IMR-90 (cell line): Measurements from ENCODE around the gene ABHD5. TPM values are rescaled to one million over a fixed set of nuclear protein-coding genes. Genes with fewer than 3 reads are reported as not detected.

Source experiments
- ATAC-seq: fragments of 200-7000 bp; cut with Tn5 transposase; 2 replicates; pipeline ENCODE4 v1.9.1; 2020; ENCODE audit warnings: low read depth, mild to moderate bottlenecking, moderate library complexity
- BruUV-seq: library from RNA; stranded (reverse); fragments of 400-500 nt; replicated peaks from 2 replicates; lab custom pipeline; 2021; lab: Mats Ljungman, UMichigan
- CTCF ChIA-PET: fragments of 300-600 bp; formaldehyde crosslinking; extraction: SDS; loops from one replicate; lab custom pipeline; 2021; ENCODE audit warnings: antibody characterized with exemption; lab: Yijun Ruan, JAX
- POLR2A ChIA-PET: fragments of 300-600 bp; sonication (Branson Sonifier 250); formaldehyde crosslinking; loops from one replicate; lab custom pipeline; 2022; ENCODE audit warnings: antibody characterized with exemption; ENCODE audit not compliant: unreplicated experiment; lab: Charles Lee
- DNase-seq: peaks from one replicate; pipeline ENCODE4 v3.0.0; 2013
- H2AFZ ChIP-seq: replicated peaks from 2 replicates; pipeline ENCODE3; 2013; ENCODE audit warnings: low read length, mild to moderate bottlenecking; ENCODE audit not compliant: poor library complexity
- H2AK5ac ChIP-seq: 2 replicates; pipeline ENCODE4 v1.6.1; 2013; ENCODE audit warnings: low read depth, low read length, inconsistent platforms
- H2AK9ac ChIP-seq: replicated peaks from 2 replicates; pipeline ENCODE3; 2013; ENCODE audit warnings: mild to moderate bottlenecking, low read depth, low read length, moderate library complexity; ENCODE audit not compliant: poor library complexity
- H2BK120ac ChIP-seq: 2 replicates; pipeline ENCODE4 v1.6.1; 2013; ENCODE audit warnings: low read depth, low read length, inconsistent platforms
- H2BK15ac ChIP-seq: 3 replicates; pipeline ENCODE4 v1.6.1; 2013; ENCODE audit warnings: low read depth, low read length, inconsistent platforms
- H2BK20ac ChIP-seq: 2 replicates; pipeline ENCODE4 v1.6.1; 2013; ENCODE audit warnings: low read depth, mild to moderate bottlenecking, inconsistent platforms, low read length, moderate library complexity
- H2BK5ac ChIP-seq: 2 replicates; pipeline ENCODE4 v1.6.1; 2013; ENCODE audit warnings: mild to moderate bottlenecking, low read depth, low read length, inconsistent platforms; ENCODE audit not compliant: poor library complexity, severe bottlenecking
- H3K14ac ChIP-seq: replicated peaks from 2 replicates; pipeline ENCODE4 v1.6.1; 2013; ENCODE audit warnings: low read depth, low read length, inconsistent platforms
- H3K18ac ChIP-seq: 2 replicates; pipeline ENCODE4 v1.6.1; 2013; ENCODE audit warnings: low read depth, low read length, control low read depth
- H3K23ac ChIP-seq: 2 replicates; pipeline ENCODE4 v1.6.1; 2013; ENCODE audit warnings: low read depth, low read length, inconsistent platforms
- H3K27ac ChIP-seq: 2 replicates; pipeline ENCODE4 v1.5.1; 2013; ENCODE audit warnings: mild to moderate bottlenecking, control low read depth, low read length; ENCODE audit not compliant: insufficient read depth
- H3K27me3 ChIP-seq: 2 replicates; pipeline ENCODE4 v1.6.1; 2013; ENCODE audit warnings: low read length; ENCODE audit not compliant: control insufficient read depth, insufficient read depth
- H3K36me3 ChIP-seq: 2 replicates; pipeline ENCODE4 v1.6.1; 2013; ENCODE audit warnings: low read length, mixed read lengths; ENCODE audit not compliant: control insufficient read depth, insufficient read depth
- H3K4ac ChIP-seq: 2 replicates; pipeline ENCODE4 v1.6.1; 2013; ENCODE audit warnings: low read depth, low read length, inconsistent platforms
- H3K4me1 ChIP-seq: 2 replicates; pipeline ENCODE4 v1.6.1; 2013; ENCODE audit warnings: low read length, mixed read lengths; ENCODE audit not compliant: control insufficient read depth, insufficient read depth
- H3K4me2 ChIP-seq: 2 replicates; pipeline ENCODE4 v1.6.1; 2013; ENCODE audit warnings: low read depth, mild to moderate bottlenecking, control low read depth, low read length, moderate library complexity
- H3K4me3 ChIP-seq: 2 replicates; pipeline ENCODE4 v1.5.1; 2013; ENCODE audit warnings: low read depth, mild to moderate bottlenecking, control low read depth, low read length, moderate library complexity; ENCODE audit not compliant: insufficient read depth
- H3K56ac ChIP-seq: 2 replicates; pipeline ENCODE4 v1.6.1; 2013; ENCODE audit warnings: low read length, inconsistent platforms; ENCODE audit not compliant: insufficient read depth; ENCODE audit errors: extremely low read depth
- H3K79me1 ChIP-seq, 2 experiments: 2 replicates each; pipeline ENCODE4 v1.6.1; 2013; ENCODE audit warnings: low read length in 2 of 2, inconsistent platforms in 1 of 2, low read depth in 1 of 2
- H3K9ac ChIP-seq: 2 replicates; pipeline ENCODE4 v1.6.1; 2013; ENCODE audit warnings: low read depth, low read length, control low read depth
- H3K9me1 ChIP-seq: 2 replicates; pipeline ENCODE4 v1.6.1; 2013; ENCODE audit warnings: low read length, inconsistent platforms; ENCODE audit not compliant: insufficient read depth
- H3K9me3 ChIP-seq: 2 replicates; pipeline ENCODE4 v1.6.1; 2013; ENCODE audit warnings: low read length; ENCODE audit not compliant: control insufficient read depth, insufficient read depth
- H4K20me1 ChIP-seq: 2 replicates; pipeline ENCODE4 v1.6.1; 2013; ENCODE audit warnings: low read length, inconsistent platforms; ENCODE audit not compliant: insufficient read depth
- H4K5ac ChIP-seq: 2 replicates; pipeline ENCODE4 v1.6.1; 2013; ENCODE audit warnings: mild to moderate bottlenecking, low read depth, low read length, control low read depth
- H4K8ac ChIP-seq, 2 experiments: 2 replicates each; pipeline ENCODE4 v1.6.1; 2013; ENCODE audit warnings: low read depth in 2 of 2, low read length in 2 of 2, control low read depth in 1 of 2, inconsistent platforms in 1 of 2
- H4K91ac ChIP-seq: 2 replicates; pipeline ENCODE4 v1.6.1; 2013; ENCODE audit warnings: low read depth, low read length, inconsistent platforms; ENCODE audit not compliant: insufficient read depth
- CEBPB ChIP-seq: IDR thresholded peaks from 2 replicates; pipeline ENCODE4 v1.6.1; 2012; ENCODE audit warnings: low read depth, low read length, improper control_type of control experiment
- MAZ ChIP-seq: IDR thresholded peaks from 2 replicates; pipeline ENCODE4 v1.6.1; 2012; ENCODE audit warnings: low read depth, mild to moderate bottlenecking, low read length, improper control_type of control experiment, moderate library complexity, borderline replicate concordance
- NFE2L2 ChIP-seq: fragments of 150-350 bp; IDR thresholded peaks from 2 replicates; pipeline ENCODE4 v1.6.1; 2016; ENCODE audit warnings: low read depth, mild to moderate bottlenecking, low read length
- RFX5 ChIP-seq: IDR thresholded peaks from 2 replicates; pipeline ENCODE4 v1.8.0; 2012; ENCODE audit warnings: low read depth, mild to moderate bottlenecking, low read length, moderate library complexity
- WGBS, 2 experiments: methylation state at CpG; one replicate each; pipeline versions ENCODE4 v1.1.5 to v1.1.7; 2013; ENCODE audit warnings: missing lambda C conversion rate in 2 of 2; ENCODE audit not compliant: insufficient read length in 1 of 2; ENCODE audit errors: extremely low coverage in 2 of 2; 5-methylcytosine and 5-hydroxymethylcytosine counted together
- dilution Hi-C: fragments of 300-500 bp; cut with HindIII; formaldehyde crosslinking; loops from one replicate; pipeline ENCODE4 v1.14.3; 2018; ENCODE audit warnings: low sequenced_read_pairs; ENCODE audit not compliant: unreplicated experiment
- in situ Hi-C: fragments of 300-500 bp; cut with MboI; formaldehyde crosslinking; loops from 3 replicates; pipeline ENCODE4 v1.14.3; 2019; ENCODE audit warnings: low sequenced_read_pairs, inconsistent platforms, mixed read lengths
- intact Hi-C: fragments of 100-400 bp; cut with micrococcal nuclease; formaldehyde crosslinking; loops from 2 replicates; pipeline ENCODE4 v1.10.0; 2022
- polyA plus RNA-seq, 3 experiments: library from polyadenylated mRNA; depleted of rRNA; stranded (reverse); fragments of >200 nt; gene quantifications; 2 replicates each; pipeline ENCODE4 v1.2.3, GENCODE V29; 2012; ENCODE audit warnings: low replicate concordance in 1 of 3
- total RNA-seq: library from RNA; depleted of rRNA; stranded (reverse); fragments of >200 nt; gene quantifications from 2 replicates; pipeline ENCODE4 v1.2.3, GENCODE V29; 2012
- TF ChIP-seq, protein P1 (sequence below): conservative IDR thresholded peaks from 2 replicates; pipeline ENCODE4 v1.5.1; 2012; ENCODE audit warnings: mild to moderate bottlenecking, low read depth, low read length, improper control_type of control experiment
- TF ChIP-seq, protein P2 (sequence below): fragments of 150-350 bp; IDR thresholded peaks from 2 replicates; pipeline ENCODE4 v1.6.1; 2017; ENCODE audit warnings: mild to moderate bottlenecking, antibody characterized with exemption, low read length, low read depth

ABHD5 gene
- total and polyA plus RNA-seq, 2 of the 4 experiments (the other 2 are of a cell fraction): 15.8 to 33.2 TPM

DNA sequence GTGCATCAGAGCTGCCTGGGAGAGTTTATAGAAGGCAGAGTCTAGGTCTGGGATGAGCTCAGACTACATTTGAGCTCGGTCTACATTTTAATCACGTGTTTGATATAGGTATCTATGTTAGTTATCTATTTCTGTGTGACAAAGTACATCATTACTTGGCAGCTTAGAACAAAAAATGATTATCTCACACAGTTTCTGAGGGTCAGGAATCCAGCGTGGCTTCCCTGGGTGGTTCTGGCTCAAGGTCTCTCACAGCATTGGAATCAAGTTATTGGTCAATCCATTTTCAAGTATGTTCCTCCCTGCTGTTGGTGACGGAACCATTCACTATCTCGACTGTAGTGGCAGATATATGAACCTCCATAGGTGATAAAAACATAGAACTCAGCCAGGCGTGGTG is 71.7 kb downstream of the ABHD5 start:
- DNase-seq: no peak
- Histone ChIP-seq H3K79me1 (0 out of 4 replicates have a peak, but pooled peaks cover 0 to 2% of the 10 kb centered on the region in 2 experiments), H3K4me2 (no peak overlapping the region), H3K27ac (no peak overlapping the region), H3K4me1 (peaks cover 34% of the 10 kb centered on the region), H2BK20ac (no peak overlapping the region; the same call in 1 of the 2 replicates), H3K9me3 (no peaks in the 10 kb centered on the region), H4K5ac (no peak overlapping the region), H4K8ac (no peak overlapping the region), H2AK9ac (no peak overlapping the region), H2AK5ac (peak overlapping the region; percentile 46; the same call in 1 of the 2 replicates), H3K9ac (no peak overlapping the region), H3K18ac (no peak overlapping the region), H3K56ac (no peak overlapping the region), H3K4me3 (no peak overlapping the region), H3K27me3 (no peaks in the 10 kb centered on the region), H2BK5ac (no peak overlapping the region), H3K4ac (peak overlapping the region; percentile 15; the same call in 1 of the 2 replicates), H2BK120ac (no peak overlapping the region), H3K14ac (no peak overlapping the region), H2BK15ac (peak overlapping the region; percentile 10; the same call in 1 of the 3 replicates), H3K23ac (no peak overlapping the region), H4K91ac (no peak overlapping the region), H3K36me3 (no peaks in the 10 kb centered on the region), H3K9me1 (peaks cover 22% of the 10 kb centered on the region), H4K20me1 (no peaks in the 10 kb centered on the region), H2AFZ (no peak overlapping the region)
- no TSS peak for BruUV-seq
- dilution Hi-C loops: no loop called here
- intact Hi-C loops: no loop called here
- ChIA-PET POLR2A (no interaction called here), CTCF (interaction anchor here (1.5 kb wide), 1 partner anchor 15 kb away, joined by 3 read pairs; no protein-coding TSS in a partner anchor)
- no peak for TF ChIP-seq MAZ
- TF ChIP-seq RFX5: no peak
- TF ChIP-seq, protein P1, sequence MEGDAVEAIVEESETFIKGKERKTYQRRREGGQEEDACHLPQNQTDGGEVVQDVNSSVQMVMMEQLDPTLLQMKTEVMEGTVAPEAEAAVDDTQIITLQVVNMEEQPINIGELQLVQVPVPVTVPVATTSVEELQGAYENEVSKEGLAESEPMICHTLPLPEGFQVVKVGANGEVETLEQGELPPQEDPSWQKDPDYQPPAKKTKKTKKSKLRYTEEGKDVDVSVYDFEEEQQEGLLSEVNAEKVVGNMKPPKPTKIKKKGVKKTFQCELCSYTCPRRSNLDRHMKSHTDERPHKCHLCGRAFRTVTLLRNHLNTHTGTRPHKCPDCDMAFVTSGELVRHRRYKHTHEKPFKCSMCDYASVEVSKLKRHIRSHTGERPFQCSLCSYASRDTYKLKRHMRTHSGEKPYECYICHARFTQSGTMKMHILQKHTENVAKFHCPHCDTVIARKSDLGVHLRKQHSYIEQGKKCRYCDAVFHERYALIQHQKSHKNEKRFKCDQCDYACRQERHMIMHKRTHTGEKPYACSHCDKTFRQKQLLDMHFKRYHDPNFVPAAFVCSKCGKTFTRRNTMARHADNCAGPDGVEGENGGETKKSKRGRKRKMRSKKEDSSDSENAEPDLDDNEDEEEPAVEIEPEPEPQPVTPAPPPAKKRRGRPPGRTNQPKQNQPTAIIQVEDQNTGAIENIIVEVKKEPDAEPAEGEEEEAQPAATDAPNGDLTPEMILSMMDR: no peak
- no peak for TF ChIP-seq NFE2L2
- TF ChIP-seq CEBPB: no peak
- TF ChIP-seq, protein P2, sequence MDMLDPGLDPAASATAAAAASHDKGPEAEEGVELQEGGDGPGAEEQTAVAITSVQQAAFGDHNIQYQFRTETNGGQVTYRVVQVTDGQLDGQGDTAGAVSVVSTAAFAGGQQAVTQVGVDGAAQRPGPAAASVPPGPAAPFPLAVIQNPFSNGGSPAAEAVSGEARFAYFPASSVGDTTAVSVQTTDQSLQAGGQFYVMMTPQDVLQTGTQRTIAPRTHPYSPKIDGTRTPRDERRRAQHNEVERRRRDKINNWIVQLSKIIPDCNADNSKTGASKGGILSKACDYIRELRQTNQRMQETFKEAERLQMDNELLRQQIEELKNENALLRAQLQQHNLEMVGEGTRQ: no peak
- in situ Hi-C loops: no loop called here
- ATAC-seq: no peak
- 100% methylated on average over 1 of the region's 6 CpGs; no CpG with 5 or more reads in 1 of the 2 experiments for WGBS, 2 experiments
